Activated T-helper 17 cell treated with anti-CD3 and anti-CD28 coated beads, Interleukin-2, amount 50 U/mL, for 72 hours (primary cell): Measurements from ENCODE around the gene ZNF724. TPM values are rescaled to one million over a fixed set of nuclear protein-coding genes. Genes with fewer than 3 reads are reported as not detected.
"Not testable (repeated sequence)": the region's sequence is repeated elsewhere in the genome, so short reads cannot be mapped to it uniquely, and the experiment has no call there.

Experiments used
- ATAC-seq: fragments of 150-1000 bp; cut with Tn5 transposase; replicated peaks from 2 replicates; pipeline ENCODE4 v1.10.0; 2021; ENCODE audit warnings: mild to moderate bottlenecking, moderate library complexity
- H3K27ac Mint-ChIP-seq: one replicate; pipeline ENCODE4 v1.8.0; 2022; ENCODE audit warnings: mixed read lengths
- H3K27me3 Mint-ChIP-seq: one replicate; pipeline ENCODE4 v1.8.0; 2022; ENCODE audit warnings: mixed read lengths
- H3K36me3 Mint-ChIP-seq: one replicate; pipeline ENCODE4 v1.8.0; 2022; ENCODE audit warnings: low read depth, mild to moderate bottlenecking, mixed read lengths
- H3K4me1 Mint-ChIP-seq: one replicate; pipeline ENCODE4 v1.8.0; 2022; ENCODE audit warnings: mixed read lengths
- H3K4me3 Mint-ChIP-seq: one replicate; pipeline ENCODE4 v1.8.0; 2022; ENCODE audit warnings: mild to moderate bottlenecking, mixed read lengths
- H3K9me3 Mint-ChIP-seq: one replicate; pipeline ENCODE4 v1.8.0; 2022; ENCODE audit warnings: mixed read lengths
- total RNA-seq, 2 donors: library from RNA; stranded (reverse); gene quantifications; one replicate each; pipeline ENCODE4 v1.2.3, GENCODE V29; 2022

Gene ZNF724
- total RNA-seq, 2 donors from 2014 or later, result 11.8 to 12.5 TPM

DNA sequence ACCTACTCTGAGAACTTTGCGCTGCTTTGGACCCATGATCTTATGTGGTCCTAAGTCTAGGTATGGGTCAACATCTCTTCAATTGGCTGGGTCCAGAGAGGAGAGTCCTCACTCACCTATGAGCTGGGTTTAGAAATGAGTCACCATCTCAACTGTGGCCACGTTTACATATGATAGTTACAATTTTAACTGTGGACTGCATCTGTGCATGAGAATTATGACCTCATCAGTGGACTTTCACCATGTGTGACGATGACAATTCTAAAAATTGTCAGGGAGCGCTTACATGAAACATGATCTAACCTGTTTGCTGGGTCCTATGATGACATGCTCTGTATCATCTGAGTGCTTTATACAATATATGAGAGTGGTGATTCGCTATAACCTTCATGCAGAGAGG is 12.7 kb upstream of the ZNF724 start:
- ATAC-seq, result peak; percentile 44
- peaks cover 65% of the 10 kb centered on the region for H3K36me3 Mint-ChIP-seq
- H3K4me1 Mint-ChIP-seq, result peaks cover 11% of the 10 kb centered on the region
- H3K27me3 Mint-ChIP-seq, result no peaks in the 10 kb centered on the region
- H3K4me3 Mint-ChIP-seq, result no peak overlapping the region
- H3K27ac Mint-ChIP-seq, result no peak overlapping the region
- H3K9me3 Mint-ChIP-seq, result no peaks in the 10 kb centered on the region

DNA sequence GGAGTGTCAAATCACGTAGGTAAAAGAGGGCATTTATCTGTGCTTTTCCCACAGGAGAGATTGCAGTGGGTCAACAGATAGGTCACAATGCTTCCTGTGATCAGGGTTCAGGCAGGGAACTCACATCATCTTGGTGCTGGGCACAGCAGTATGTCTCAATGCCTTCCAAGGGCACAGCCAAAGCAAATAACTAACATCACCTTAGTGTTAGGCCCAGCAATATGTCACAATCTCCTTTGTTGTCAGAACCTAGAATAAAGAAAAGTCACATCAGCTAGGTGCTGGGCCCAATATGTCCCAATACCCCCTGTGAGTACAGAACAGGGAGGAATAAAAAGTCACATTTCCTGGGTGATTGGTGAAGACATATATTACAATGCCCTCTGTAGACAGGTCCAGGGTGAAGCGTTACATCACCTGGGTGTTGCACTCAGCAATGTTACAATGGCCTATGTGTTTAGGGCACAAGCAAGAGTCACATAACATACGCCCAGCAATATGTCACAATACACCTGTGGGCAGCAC is 11.4 kb upstream of the ZNF724 start:
- no peaks in the 10 kb centered on the region for H3K9me3 Mint-ChIP-seq
- H3K4me1 Mint-ChIP-seq, result peaks cover 11% of the 10 kb centered on the region
- no peak overlapping the region for H3K27ac Mint-ChIP-seq
- H3K4me3 Mint-ChIP-seq, result no peak overlapping the region
- no peaks in the 10 kb centered on the region for H3K27me3 Mint-ChIP-seq
- H3K36me3 Mint-ChIP-seq, result peaks cover 58% of the 10 kb centered on the region
- no peak for ATAC-seq

DNA sequence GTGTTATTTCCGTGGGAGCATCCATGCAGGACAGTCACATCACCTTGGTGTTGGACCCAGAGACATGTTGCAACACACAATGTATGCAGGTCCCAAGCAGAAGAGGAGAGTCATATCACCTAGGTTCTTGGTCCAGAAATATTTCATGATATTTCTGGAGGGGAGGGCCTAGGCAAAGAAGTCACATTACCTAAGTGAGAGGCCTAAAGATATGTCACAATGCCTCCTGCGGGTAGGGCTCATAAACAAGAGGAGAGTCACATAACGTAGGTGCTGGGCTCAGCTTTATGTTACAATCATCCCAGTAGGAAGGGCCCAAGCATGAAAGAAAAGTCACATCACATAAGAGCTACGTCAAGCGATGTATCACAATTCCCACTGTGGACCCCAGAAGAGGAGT is 10.8 kb upstream of the ZNF724 start:
- Mint-ChIP-seq H3K27ac (no peak overlapping the region), H3K27me3 (no peaks in the 10 kb centered on the region), H3K4me1 (peaks cover 11% of the 10 kb centered on the region), H3K4me3 (no peak overlapping the region), H3K9me3 (no peaks in the 10 kb centered on the region), H3K36me3 (peaks cover 53% of the 10 kb centered on the region)
- ATAC-seq, result no peak

DNA sequence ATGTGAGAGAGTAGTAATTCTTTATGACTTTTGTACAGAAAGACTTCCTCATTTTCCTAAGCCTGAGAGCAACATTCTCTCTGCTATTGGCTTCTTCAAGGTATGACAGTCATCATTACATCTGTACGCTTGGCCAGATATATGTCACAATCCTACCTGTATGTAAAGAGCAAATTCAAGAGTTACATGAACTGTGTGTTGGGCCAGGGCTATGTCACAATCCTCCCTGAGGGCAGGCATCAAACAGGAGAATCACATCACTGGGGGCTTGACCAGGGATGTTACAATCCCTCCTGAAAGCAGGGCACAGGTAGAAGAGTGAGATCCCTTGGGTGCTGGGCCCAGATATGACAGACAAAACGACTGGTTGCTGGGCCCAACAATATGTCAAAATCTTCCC is 9.8 kb upstream of the ZNF724 start:
- no peaks in the 10 kb centered on the region for H3K9me3 Mint-ChIP-seq
- no peak overlapping the region for H3K27ac Mint-ChIP-seq
- no peak overlapping the region for H3K4me3 Mint-ChIP-seq
- peaks cover 11% of the 10 kb centered on the region for H3K4me1 Mint-ChIP-seq
- peaks cover 53% of the 10 kb centered on the region for H3K36me3 Mint-ChIP-seq
- H3K27me3 Mint-ChIP-seq, result no peaks in the 10 kb centered on the region
- ATAC-seq, result no peak

DNA sequence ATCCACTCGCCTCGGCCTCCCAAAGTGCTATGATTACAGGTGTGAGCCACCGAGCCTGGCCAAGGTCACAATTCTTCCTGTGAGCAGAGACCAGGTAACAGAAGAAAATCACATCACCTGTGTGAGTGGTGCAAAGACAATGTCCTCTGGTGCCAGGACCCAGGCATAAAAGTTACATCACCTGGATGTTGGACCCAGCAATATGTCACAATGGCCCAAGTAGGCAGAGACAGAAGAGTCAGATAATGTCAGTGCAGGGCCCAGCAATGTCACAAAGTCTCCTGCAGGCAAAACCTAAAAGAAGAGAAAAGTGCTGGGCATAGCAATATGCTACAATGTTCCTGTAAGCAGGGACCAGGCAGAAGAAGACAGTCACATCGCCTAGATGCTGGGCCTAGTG is 5.5 kb upstream of the ZNF724 start:
- peaks cover under 1% of the 10 kb centered on the region for H3K4me1 Mint-ChIP-seq
- H3K4me3 Mint-ChIP-seq, result no peak overlapping the region
- no peaks in the 10 kb centered on the region for H3K27me3 Mint-ChIP-seq
- no peak for ATAC-seq
- no peak overlapping the region for H3K27ac Mint-ChIP-seq
- H3K9me3 Mint-ChIP-seq, result no peaks in the 10 kb centered on the region
- peaks cover 29% of the 10 kb centered on the region for H3K36me3 Mint-ChIP-seq

DNA sequence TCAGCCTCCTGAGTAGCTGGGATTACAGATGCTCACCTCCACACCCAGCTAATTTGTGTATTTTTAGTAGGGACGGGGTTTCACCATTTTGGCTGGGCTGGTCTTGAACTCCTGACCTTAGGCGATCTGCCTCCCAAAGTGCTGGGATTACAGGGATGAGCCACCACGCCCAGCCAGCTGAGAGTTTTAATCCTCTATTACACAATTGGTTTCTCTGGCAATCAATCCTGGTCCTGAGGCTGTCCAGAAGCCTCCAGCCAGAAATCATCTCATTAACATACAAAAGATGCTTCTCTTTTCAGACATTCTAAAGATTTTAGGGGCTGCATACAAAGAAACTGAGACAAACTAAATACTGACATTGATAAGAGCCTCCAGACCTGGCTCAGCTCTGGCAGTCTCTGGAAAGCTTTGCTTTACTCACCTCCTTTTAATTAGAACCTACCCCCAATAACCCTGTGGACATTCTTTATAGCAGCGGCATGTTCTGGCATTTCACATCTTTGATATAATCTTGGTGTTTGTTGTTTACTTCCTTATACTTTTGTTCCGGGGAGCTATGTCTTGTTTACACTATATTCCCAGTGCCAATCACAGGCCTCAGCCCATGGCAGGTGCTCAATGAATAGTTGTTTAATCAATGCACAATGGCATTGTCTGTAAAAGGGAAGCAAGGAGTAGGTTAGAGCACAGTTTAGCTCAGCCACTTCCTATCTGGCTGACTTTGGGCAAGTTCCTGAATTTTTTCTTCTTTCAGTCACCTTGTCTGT is 4.1 kb upstream of the ZNF724 start:
- H3K4me3 Mint-ChIP-seq, result no peak overlapping the region
- H3K4me1 Mint-ChIP-seq, result no peaks in the 10 kb centered on the region
- no peaks in the 10 kb centered on the region for H3K9me3 Mint-ChIP-seq
- H3K36me3 Mint-ChIP-seq, result peaks cover 15% of the 10 kb centered on the region
- no peaks in the 10 kb centered on the region for H3K27me3 Mint-ChIP-seq
- no peak overlapping the region for H3K27ac Mint-ChIP-seq
- no peak for ATAC-seq

DNA sequence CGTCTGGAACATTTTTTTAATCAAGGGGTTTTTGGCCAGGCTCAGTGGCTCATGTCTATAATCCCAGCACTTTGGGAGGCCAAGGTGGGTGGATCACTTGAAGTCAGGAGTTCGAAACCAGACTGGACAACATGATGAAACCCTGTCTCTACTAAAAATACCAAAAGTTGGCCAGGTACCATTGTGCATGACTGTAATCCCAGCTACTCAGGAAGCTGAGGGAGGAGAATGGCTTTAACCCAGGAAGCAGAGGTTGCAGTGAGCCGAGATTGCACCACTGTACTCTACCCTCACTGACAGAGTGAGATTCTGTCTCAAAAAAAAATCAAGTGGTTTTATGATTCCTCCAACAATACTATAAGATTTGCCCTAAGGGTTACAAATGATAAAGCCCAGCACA is 3.1 kb upstream of the ZNF724 start:
- H3K9me3 Mint-ChIP-seq, H3K36me3 Mint-ChIP-seq, H3K4me1 Mint-ChIP-seq, H3K27me3 Mint-ChIP-seq, ATAC-seq, H3K4me3 Mint-ChIP-seq, H3K27ac Mint-ChIP-seq: not testable (repeated sequence)

DNA sequence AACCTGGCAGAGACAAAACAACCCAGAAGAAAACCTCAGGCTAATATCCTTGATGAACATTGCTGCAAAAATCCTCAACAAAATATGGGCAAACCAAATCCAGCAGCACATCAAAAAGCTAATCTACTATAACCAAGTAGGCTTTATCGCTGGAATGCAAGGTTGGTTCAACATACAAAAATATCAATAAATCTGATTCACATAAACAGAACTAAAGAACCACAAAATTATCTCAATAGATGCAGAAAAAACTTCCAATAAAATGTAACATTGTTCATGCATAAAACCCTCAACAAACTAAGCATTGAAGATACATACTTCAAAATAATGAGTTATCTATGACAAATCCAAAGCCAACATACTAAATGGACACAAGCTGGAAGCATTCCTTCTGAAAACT is 8.8 kb downstream of the ZNF724 start:
- Mint-ChIP-seq H3K4me1 (no peaks in the 10 kb centered on the region), H3K27ac (no peak overlapping the region), H3K9me3 (peaks cover 5% of the 10 kb centered on the region), H3K4me3 (no peak overlapping the region), H3K36me3 (peaks cover 88% of the 10 kb centered on the region), H3K27me3 (no peaks in the 10 kb centered on the region)
- ATAC-seq, result no peak

DNA sequence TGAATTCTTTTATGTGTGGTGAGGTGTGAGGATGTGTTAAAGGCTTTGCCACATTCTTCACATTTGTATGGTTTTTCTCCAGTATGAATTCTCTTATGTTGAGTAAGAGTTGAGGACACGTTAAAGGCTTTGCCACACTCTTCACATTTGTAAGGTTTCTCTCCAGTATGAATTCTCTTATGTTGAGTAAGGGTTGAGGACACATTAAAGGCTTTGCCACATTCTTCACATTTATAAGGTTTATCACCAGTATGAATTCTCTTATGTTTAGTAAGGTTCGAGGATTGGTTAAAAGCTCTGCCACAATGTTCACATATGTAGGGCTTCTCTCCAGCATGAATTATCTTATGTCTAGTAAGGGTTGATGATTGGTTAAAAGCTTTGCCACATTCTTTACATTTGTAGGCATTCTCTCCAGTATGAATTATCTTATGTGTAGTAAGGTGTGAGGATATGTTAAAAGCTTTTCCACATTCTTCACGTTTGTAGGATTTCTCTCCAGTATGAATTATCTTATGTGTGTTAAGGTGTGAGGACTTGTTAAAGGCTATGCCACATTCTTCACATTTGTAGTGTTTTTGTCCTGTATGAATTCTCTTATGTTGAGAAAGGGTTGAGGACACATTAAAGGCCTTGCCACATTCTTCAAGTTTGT is 27.1 kb downstream of the ZNF724 start:
- peaks cover 57% of the 10 kb centered on the region for H3K36me3 Mint-ChIP-seq
- H3K4me1 Mint-ChIP-seq, result no peaks in the 10 kb centered on the region
- no peak for ATAC-seq
- H3K27me3 Mint-ChIP-seq, result no peaks in the 10 kb centered on the region
- no peak overlapping the region for H3K4me3 Mint-ChIP-seq
- no peak overlapping the region for H3K27ac Mint-ChIP-seq
- H3K9me3 Mint-ChIP-seq, result peaks cover 21% of the 10 kb centered on the region

DNA sequence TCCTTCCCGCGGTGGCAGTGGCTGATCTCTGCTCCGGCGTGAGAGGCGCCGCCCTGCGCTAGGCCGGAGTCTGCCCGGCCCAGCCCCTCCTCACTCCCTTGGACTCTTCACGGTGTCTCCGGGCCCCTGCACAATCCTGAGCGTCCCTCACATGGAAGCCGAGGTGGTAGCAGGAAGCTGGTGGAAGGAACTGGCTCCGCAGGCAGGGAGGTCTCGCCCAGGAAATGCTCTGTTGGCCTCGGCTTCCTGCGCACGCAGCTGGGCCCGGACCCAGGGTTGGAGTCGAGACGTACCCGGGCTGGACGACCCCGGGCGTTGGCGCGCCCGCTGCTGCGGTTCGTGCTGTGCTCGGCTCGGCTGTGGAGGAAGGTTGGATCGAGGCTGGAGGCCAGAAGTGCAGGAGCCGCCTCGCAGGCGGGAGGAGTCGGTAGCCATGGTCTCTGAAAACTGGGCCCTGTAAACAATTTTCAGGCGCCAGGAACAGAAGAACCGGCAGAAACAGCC is 46.3 kb downstream of the ZNF724 start:
- no peak overlapping the region for H3K4me3 Mint-ChIP-seq
- H3K27me3 Mint-ChIP-seq, result no peaks in the 10 kb centered on the region
- H3K36me3 Mint-ChIP-seq, result no peaks in the 10 kb centered on the region
- no peak overlapping the region for H3K27ac Mint-ChIP-seq
- no peaks in the 10 kb centered on the region for H3K4me1 Mint-ChIP-seq
- no peaks in the 10 kb centered on the region for H3K9me3 Mint-ChIP-seq
- no peak for ATAC-seq

DNA sequence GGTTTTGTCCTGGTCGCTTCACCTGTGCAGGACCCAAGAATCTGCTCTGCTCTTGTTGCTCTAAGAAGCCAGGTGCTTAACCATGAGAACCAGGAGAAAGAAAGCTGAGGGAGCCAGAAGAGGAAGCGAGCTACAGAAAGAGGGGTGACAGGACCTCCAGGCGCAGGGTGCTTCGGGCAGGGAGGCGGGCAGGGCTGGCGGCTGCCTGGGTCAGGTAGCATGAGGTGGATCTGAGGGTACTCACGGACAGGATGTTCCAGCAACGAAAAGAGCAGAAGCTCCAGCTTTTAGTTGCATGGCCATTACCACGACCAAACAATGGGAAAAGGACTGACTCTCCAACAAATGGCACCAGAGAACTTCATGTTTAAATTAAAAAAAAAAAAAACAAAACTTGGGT is 59.9 kb downstream of the ZNF724 start:
- Mint-ChIP-seq H3K27ac (no peak overlapping the region), H3K4me3 (no peak overlapping the region), H3K4me1 (no peaks in the 10 kb centered on the region), H3K27me3 (no peaks in the 10 kb centered on the region), H3K9me3 (no peaks in the 10 kb centered on the region), H3K36me3 (no peaks in the 10 kb centered on the region)
- no peak for ATAC-seq

DNA sequence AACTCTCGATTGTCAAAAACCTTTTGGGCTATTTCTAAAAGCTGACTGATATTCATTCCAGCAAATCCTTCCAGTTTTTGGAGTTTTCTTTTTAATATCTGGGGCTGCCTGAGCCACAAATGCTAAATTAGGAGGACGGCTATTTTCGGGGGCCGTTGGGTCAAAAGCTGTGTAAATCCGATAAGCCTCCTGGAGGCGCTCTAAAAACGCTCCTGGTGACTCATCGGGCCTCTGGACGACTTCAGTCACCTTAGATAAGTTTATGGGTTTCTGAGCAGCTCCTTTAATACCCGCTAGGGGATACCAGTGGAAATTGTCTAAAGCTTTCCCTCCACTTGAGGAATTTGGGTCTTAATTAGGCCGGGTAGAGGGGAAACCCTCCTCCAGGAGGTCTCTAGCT is 66.9 kb downstream of the ZNF724 start:
- H3K4me3 Mint-ChIP-seq, result no peak overlapping the region
- no peaks in the 10 kb centered on the region for H3K36me3 Mint-ChIP-seq
- ATAC-seq, result no peak
- no peaks in the 10 kb centered on the region for H3K4me1 Mint-ChIP-seq
- H3K27ac Mint-ChIP-seq, result no peak overlapping the region
- peaks cover 8% of the 10 kb centered on the region for H3K27me3 Mint-ChIP-seq
- peaks cover 6% of the 10 kb centered on the region for H3K9me3 Mint-ChIP-seq
